ENCODE results near the gene MPL. TPM values are rescaled to one million over a fixed set of nuclear protein-coding genes. Genes with fewer than 3 reads are reported as not detected.

MPL gene
- total and polyA plus RNA-seq, 2 experiments from 2014 or later = 0.16 TPM; not detected in 1

DNA sequence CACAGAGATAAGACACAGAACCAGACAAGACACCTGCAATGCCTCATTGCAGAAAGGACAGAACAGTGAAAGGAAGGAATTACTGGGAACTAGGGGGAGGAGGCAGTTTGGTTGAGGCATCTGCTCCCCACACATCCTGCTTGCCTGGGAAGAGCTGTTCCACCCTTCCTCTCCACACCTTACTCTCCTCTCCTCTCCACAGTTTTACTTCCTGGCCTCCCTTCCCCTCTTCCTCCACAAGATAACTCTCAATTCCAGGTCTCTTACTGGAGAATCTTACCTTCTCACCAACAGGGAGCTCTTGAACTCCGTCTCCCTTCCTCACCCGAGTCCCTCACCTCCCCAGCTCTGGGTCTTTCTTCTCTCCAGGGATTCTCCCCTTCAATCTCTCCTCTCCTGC is 28.1 kb downstream of the MPL start:
- WGBS (ENCODE audit: low lambda C conversion rate, missing lambda C conversion rate) = 84% methylated on average over 2 of the region's 2 CpGs
- Histone ChIP-seq H3K4me2 (peak overlapping the region; percentile 96), H3K79me2 (peaks cover 49% of the 10 kb centered on the region), H3K4me1 (ENCODE audit: insufficient read depth) (peaks cover 14% of the 10 kb centered on the region), H3K4me3 (no peak overlapping the region), H3K27ac (peak overlapping the region; percentile 99), H2AFZ (no peak overlapping the region), H4K20me1 (ENCODE audit: insufficient read depth, poor library complexity, severe bottlenecking) (peaks cover 3% of the 10 kb centered on the region), H3K27me3 (no peaks in the 10 kb centered on the region), H3K36me3 (replicated peaks; ENCODE audit: insufficient read depth, low read depth) (no peaks in the 10 kb centered on the region), H3K9me3 (ENCODE audit: low read depth) (no peaks in the 10 kb centered on the region), H3K9me2 (replicated peaks; ENCODE audit: insufficient read depth) (no peaks in the 10 kb centered on the region)
- TF ChIP-seq, protein P1, sequence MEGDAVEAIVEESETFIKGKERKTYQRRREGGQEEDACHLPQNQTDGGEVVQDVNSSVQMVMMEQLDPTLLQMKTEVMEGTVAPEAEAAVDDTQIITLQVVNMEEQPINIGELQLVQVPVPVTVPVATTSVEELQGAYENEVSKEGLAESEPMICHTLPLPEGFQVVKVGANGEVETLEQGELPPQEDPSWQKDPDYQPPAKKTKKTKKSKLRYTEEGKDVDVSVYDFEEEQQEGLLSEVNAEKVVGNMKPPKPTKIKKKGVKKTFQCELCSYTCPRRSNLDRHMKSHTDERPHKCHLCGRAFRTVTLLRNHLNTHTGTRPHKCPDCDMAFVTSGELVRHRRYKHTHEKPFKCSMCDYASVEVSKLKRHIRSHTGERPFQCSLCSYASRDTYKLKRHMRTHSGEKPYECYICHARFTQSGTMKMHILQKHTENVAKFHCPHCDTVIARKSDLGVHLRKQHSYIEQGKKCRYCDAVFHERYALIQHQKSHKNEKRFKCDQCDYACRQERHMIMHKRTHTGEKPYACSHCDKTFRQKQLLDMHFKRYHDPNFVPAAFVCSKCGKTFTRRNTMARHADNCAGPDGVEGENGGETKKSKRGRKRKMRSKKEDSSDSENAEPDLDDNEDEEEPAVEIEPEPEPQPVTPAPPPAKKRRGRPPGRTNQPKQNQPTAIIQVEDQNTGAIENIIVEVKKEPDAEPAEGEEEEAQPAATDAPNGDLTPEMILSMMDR (IDR thresholded peaks at IDR 0.05; ENCODE audit: poor library complexity) = no peak
- no peak for TF ChIP-seq EZH2phosphoT487 (IDR thresholded peaks at IDR 0.05; ENCODE audit: low read depth, severe bottlenecking, unreplicated experiment)
- no peak for TF ChIP-seq EZH2 (IDR thresholded peaks at IDR 0.05; ENCODE audit: borderline replicate concordance)
- DNase-seq (ENCODE audit: low spot score) = no peak

DNA sequence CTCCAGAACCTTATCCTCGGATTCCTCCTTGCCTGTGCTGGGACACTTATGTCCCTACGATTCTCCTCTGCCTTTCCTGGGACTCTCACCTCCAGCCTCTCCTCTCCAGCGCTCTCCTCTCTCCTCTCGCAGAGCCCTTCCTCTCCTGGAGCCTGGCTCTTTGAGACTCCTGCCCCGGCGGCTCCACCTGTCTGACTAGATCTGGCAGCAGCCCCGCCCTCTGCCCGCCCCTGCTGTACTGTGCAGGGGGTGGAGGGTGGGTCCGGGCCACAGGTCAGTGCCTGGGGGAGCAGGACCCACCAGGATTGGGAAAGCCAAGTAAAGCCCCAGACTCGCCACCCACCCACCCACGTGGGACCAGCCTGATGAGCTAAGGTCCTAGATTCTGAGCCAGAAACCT is 28.6 kb downstream of the MPL start:
- H3K4me1 ChIP-seq (ENCODE audit: insufficient read depth) = peaks cover 14% of the 10 kb centered on the region
- peak overlapping the region; percentile 99 for H3K27ac ChIP-seq
- DNase-seq (ENCODE audit: low spot score) = peak; percentile 84
- H3K4me2 ChIP-seq = peak overlapping the region; percentile 96
- 33% methylated on average over 6 of the region's 11 CpGs for WGBS (ENCODE audit: low lambda C conversion rate, missing lambda C conversion rate)
- no peaks in the 10 kb centered on the region for H3K36me3 ChIP-seq (replicated peaks; ENCODE audit: insufficient read depth, low read depth)
- H3K27me3 ChIP-seq = no peaks in the 10 kb centered on the region
- no peak for TF ChIP-seq EZH2 (IDR thresholded peaks at IDR 0.05; ENCODE audit: borderline replicate concordance)
- TF ChIP-seq, protein P1 (IDR thresholded peaks at IDR 0.05; ENCODE audit: poor library complexity) = no peak
- TF ChIP-seq EZH2phosphoT487 (IDR thresholded peaks at IDR 0.05; ENCODE audit: low read depth, severe bottlenecking, unreplicated experiment) = no peak
- H3K9me2 ChIP-seq (replicated peaks; ENCODE audit: insufficient read depth) = no peaks in the 10 kb centered on the region
- peaks cover 3% of the 10 kb centered on the region for H4K20me1 ChIP-seq (ENCODE audit: insufficient read depth, poor library complexity, severe bottlenecking)
- H3K79me2 ChIP-seq = peaks cover 49% of the 10 kb centered on the region
- H2AFZ ChIP-seq = no peak overlapping the region
- no peaks in the 10 kb centered on the region for H3K9me3 ChIP-seq (ENCODE audit: low read depth)
- no peak overlapping the region for H3K4me3 ChIP-seq

DNA sequence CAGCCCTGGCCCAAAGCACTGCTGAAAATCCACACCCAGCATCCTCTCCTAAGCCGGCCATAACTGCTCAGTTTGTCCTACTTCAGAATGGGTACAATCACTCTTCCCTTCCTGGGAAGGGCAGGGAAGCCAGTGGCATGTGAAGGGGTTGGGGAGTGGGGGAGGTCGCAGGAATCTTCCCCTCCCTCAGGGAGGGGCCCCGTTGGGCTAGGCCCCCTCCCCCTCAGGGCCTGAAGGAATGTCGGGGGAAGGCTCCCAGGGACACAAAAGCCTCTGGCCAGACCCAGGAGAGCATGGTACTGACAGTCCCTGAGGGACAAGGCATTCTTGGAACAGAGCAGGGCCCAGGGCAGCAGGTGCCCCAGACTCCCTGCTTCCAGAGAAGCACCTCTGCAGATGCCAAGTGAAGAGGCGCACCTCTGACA is 29.0 kb downstream of the MPL start:
- TF ChIP-seq EZH2phosphoT487 (IDR thresholded peaks at IDR 0.05; ENCODE audit: low read depth, severe bottlenecking, unreplicated experiment) (no peak), EZH2 (IDR thresholded peaks at IDR 0.05; ENCODE audit: borderline replicate concordance) (no peak)
- TF ChIP-seq, protein P1 (IDR thresholded peaks at IDR 0.05; ENCODE audit: poor library complexity) = no peak
- Histone ChIP-seq H3K4me2 (peak overlapping the region; percentile 96), H4K20me1 (ENCODE audit: insufficient read depth, poor library complexity, severe bottlenecking) (peaks cover 3% of the 10 kb centered on the region), H3K27ac (peak overlapping the region; percentile 99), H3K27me3 (no peaks in the 10 kb centered on the region), H3K4me1 (ENCODE audit: insufficient read depth) (peaks cover 14% of the 10 kb centered on the region), H2AFZ (no peak overlapping the region), H3K36me3 (replicated peaks; ENCODE audit: insufficient read depth, low read depth) (no peaks in the 10 kb centered on the region), H3K4me3 (peak overlapping the region; percentile 91), H3K79me2 (peaks cover 45% of the 10 kb centered on the region), H3K9me2 (replicated peaks; ENCODE audit: insufficient read depth) (no peaks in the 10 kb centered on the region), H3K9me3 (ENCODE audit: low read depth) (no peaks in the 10 kb centered on the region)
- DNase-seq (ENCODE audit: low spot score) = peak; percentile 30
- WGBS (ENCODE audit: low lambda C conversion rate, missing lambda C conversion rate) = 47% methylated on average over 3 of the region's 5 CpGs

All from hepatocyte (in vitro differentiated cells).